Fibroblast of skin of abdomen (primary cell): ENCODE data around the gene BEX4.

Experiments
- DNase-seq: peaks from one replicate; pipeline ENCODE4 v3.0.0-alpha.2; 2013

The BEX4 gene

GRCh38 chrX:103240155-103240554 lies 25.2 kb downstream of the BEX4 start:
- no peak for DNase-seq

- peak; percentile 2 for DNase-seq
These were observed 33.6 kb downstream of the BEX4 start for GRCh38 chrX:103248553-103248952.

GRCh38 chrX:103249805-103250204 lies 34.9 kb downstream of the BEX4 start:
- no peak for DNase-seq

- no peak for DNase-seq
These were observed 36.1 kb downstream of the BEX4 start for GRCh38 chrX:103250977-103251376.

- no peak for DNase-seq
These were observed 38.7 kb downstream of the BEX4 start for GRCh38 chrX:103253608-103254007.

- peak; percentile 22 for DNase-seq
These were observed 39.4 kb downstream of the BEX4 start for GRCh38 chrX:103254171-103254824.

- peak; percentile 78 for DNase-seq
These were observed 40.1 kb downstream of the BEX4 start, which contains the start of gene TCEAL8 for GRCh38 chrX:103254921-103255493. TSS of gene TCEAL8 (minus strand) at chrX:103255155. CDS start at chrX:103253979, 1,176 bp downstream.

GRCh38 chrX:103256651-103257050 lies 41.7 kb downstream of the BEX4 start:
- no peak for DNase-seq

GRCh38 chrX:103258275-103258674 lies 43.4 kb downstream of the BEX4 start:
- no peak for DNase-seq
